ENCODE results near the gene DYNC1LI2. TPM values are rescaled to one million over a fixed set of nuclear protein-coding genes. Genes with fewer than 3 reads are reported as not detected.

Gene DYNC1LI2
- total RNA-seq, 1 donor from 2014 or later, result 157 TPM

GRCh38 chr16:66703406-66704215 lies 47.8 kb downstream of the DYNC1LI2 start:
- Mint-ChIP-seq H3K9me3 (no peaks in the 10 kb centered on the region), H3K4me1 (peaks cover 4% of the 10 kb centered on the region), H3K27ac (no peak overlapping the region), H3K4me3 (no peak overlapping the region), H3K36me3 (no peaks in the 10 kb centered on the region), H3K27me3 (ENCODE audit: low read depth) (peaks cover 3% of the 10 kb centered on the region)
- no peak for DNase-seq (ENCODE audit: low spot score in 2 of 2, unreplicated experiment in 2 of 2)
- no peak for TF ChIP-seq CTCF (IDR thresholded peaks at IDR 0.05; ENCODE audit: unreplicated experiment)

- Mint-ChIP-seq H3K36me3 (no peaks in the 10 kb centered on the region), H3K9me3 (no peaks in the 10 kb centered on the region), H3K4me1 (no peaks in the 10 kb centered on the region), H3K27ac (no peak overlapping the region), H3K27me3 (ENCODE audit: low read depth) (peaks cover 1% of the 10 kb centered on the region), H3K4me3 (no peak overlapping the region)
- no peak for DNase-seq (ENCODE audit: low spot score in 2 of 2, unreplicated experiment in 2 of 2)
- TF ChIP-seq CTCF (IDR thresholded peaks at IDR 0.05; ENCODE audit: unreplicated experiment), result no peak
Measured at GRCh38 chr16:66701516-66701915, 49.9 kb downstream of the DYNC1LI2 start.

GRCh38 chr16:66701026-66701425 lies 50.4 kb downstream of the DYNC1LI2 start:
- peaks cover 1% of the 10 kb centered on the region for H3K27me3 Mint-ChIP-seq (ENCODE audit: low read depth)
- no peak overlapping the region for H3K27ac Mint-ChIP-seq
- H3K4me3 Mint-ChIP-seq, result no peak overlapping the region
- TF ChIP-seq CTCF (IDR thresholded peaks at IDR 0.05; ENCODE audit: unreplicated experiment), result no peak
- H3K9me3 Mint-ChIP-seq, result no peaks in the 10 kb centered on the region
- no peaks in the 10 kb centered on the region for H3K36me3 Mint-ChIP-seq
- H3K4me1 Mint-ChIP-seq, result no peaks in the 10 kb centered on the region
- DNase-seq (ENCODE audit: low spot score in 2 of 2, unreplicated experiment in 2 of 2), result no peak

- Mint-ChIP-seq H3K4me1 (peaks cover 9% of the 10 kb centered on the region), H3K4me3 (no peak overlapping the region)
- TF ChIP-seq CTCF (IDR thresholded peaks at IDR 0.05; ENCODE audit: unreplicated experiment), result no peak
Measured at GRCh38 chr16:66699898-66700297, 51.5 kb downstream of the DYNC1LI2 start.

GRCh38 chr16:66698046-66698445 lies 53.4 kb downstream of the DYNC1LI2 start:
- no peak for DNase-seq (ENCODE audit: low spot score in 2 of 2, unreplicated experiment in 2 of 2)
- H3K4me1 Mint-ChIP-seq, result peaks cover 20% of the 10 kb centered on the region
- peaks cover 1% of the 10 kb centered on the region for H3K27me3 Mint-ChIP-seq (ENCODE audit: low read depth)
- H3K4me3 Mint-ChIP-seq, result peak overlapping the region; percentile 73
- H3K9me3 Mint-ChIP-seq, result no peaks in the 10 kb centered on the region
- H3K27ac Mint-ChIP-seq, result no peak overlapping the region
- no peak for TF ChIP-seq CTCF (IDR thresholded peaks at IDR 0.05; ENCODE audit: unreplicated experiment)
- no peaks in the 10 kb centered on the region for H3K36me3 Mint-ChIP-seq

More at GRCh38 chr16:66699898-66700297, 51.5 kb downstream of the DYNC1LI2 start:
- Mint-ChIP-seq H3K27ac (no peak overlapping the region), H3K36me3 (no peaks in the 10 kb centered on the region), H3K9me3 (no peaks in the 10 kb centered on the region), H3K27me3 (ENCODE audit: low read depth) (peaks cover 1% of the 10 kb centered on the region)
- no peak for DNase-seq (ENCODE audit: low spot score in 2 of 2, unreplicated experiment in 2 of 2)

Data from mesothelial cell of epicardium (in vitro differentiated cells).